Hepatocyte (in vitro differentiated cells): ENCODE results near the gene ARL15. TPM values are rescaled to one million over a fixed set of nuclear protein-coding genes. Genes with fewer than 3 reads are reported as not detected.

Source experiments
- DNase-seq: peaks from one replicate; pipeline ENCODE4 v3.0.0-alpha.2; 2016; ENCODE audit warnings: low spot score
- H2AFZ ChIP-seq: fragments of 200-600 bp; sonication (generic); 2 replicates; pipeline ENCODE4 v1.6.0; 2016; ENCODE audit warnings: antibody characterized with exemption, mild to moderate bottlenecking
- H3K27ac ChIP-seq: fragments of 200-600 bp; sonication (generic); 2 replicates; pipeline ENCODE4 v1.5.1; 2016; ENCODE audit warnings: mild to moderate bottlenecking
- H3K27me3 ChIP-seq: fragments of 200-600 bp; sonication (generic); 2 replicates; pipeline ENCODE4 v1.6.1; 2016
- H3K36me3 ChIP-seq: fragments of 200-600 bp; sonication (generic); replicated peaks from 2 replicates; pipeline ENCODE4 v1.5.1; 2016; ENCODE audit warnings: low read depth; ENCODE audit not compliant: insufficient read depth
- H3K4me1 ChIP-seq: fragments of 200-600 bp; sonication (generic); 2 replicates; pipeline ENCODE4 v1.5.1; 2016; ENCODE audit warnings: mild to moderate bottlenecking, moderate library complexity; ENCODE audit not compliant: insufficient read depth
- H3K4me2 ChIP-seq: fragments of 200-600 bp; sonication (generic); 2 replicates; pipeline ENCODE4 v1.6.0; 2016
- H3K4me3 ChIP-seq: fragments of 200-600 bp; sonication (generic); 2 replicates; pipeline ENCODE4 v1.5.1; 2016; ENCODE audit warnings: mild to moderate bottlenecking
- H3K79me2 ChIP-seq: fragments of 200-600 bp; sonication (generic); 2 replicates; pipeline ENCODE4 v1.6.0; 2017; ENCODE audit warnings: mild to moderate bottlenecking
- H3K9me2 ChIP-seq: fragments of 200-600 bp; sonication (generic); replicated peaks from 2 replicates; pipeline ENCODE4 v1.6.0; 2017; ENCODE audit warnings: mild to moderate bottlenecking; ENCODE audit not compliant: insufficient read depth
- H3K9me3 ChIP-seq: fragments of 200-600 bp; sonication (generic); 2 replicates; pipeline ENCODE4 v1.5.1; 2016; ENCODE audit warnings: low read depth, mild to moderate bottlenecking
- H4K20me1 ChIP-seq: fragments of 200-600 bp; sonication (generic); 2 replicates; pipeline ENCODE4 v1.6.0; 2016; ENCODE audit warnings: mild to moderate bottlenecking; ENCODE audit not compliant: insufficient read depth, poor library complexity, severe bottlenecking
- EZH2 ChIP-seq: fragments of 200-600 bp; sonication (generic); IDR thresholded peaks from 2 replicates; pipeline ENCODE4 v1.6.1; 2016; ENCODE audit warnings: antibody characterized with exemption, mild to moderate bottlenecking, borderline replicate concordance
- EZH2phosphoT487 ChIP-seq: fragments of 200-600 bp; sonication (generic); IDR thresholded peaks from one replicate; pipeline ENCODE4 v1.6.1; 2018; ENCODE audit warnings: antibody characterized with exemption, mild to moderate bottlenecking, low read depth, moderate library complexity; ENCODE audit not compliant: unreplicated experiment, severe bottlenecking
- WGBS: methylation state at CpG from one replicate; pipeline ENCODE4 v1.1.6; 2016; ENCODE audit warnings: low lambda C conversion rate; ENCODE audit errors: missing lambda C conversion rate; 5-methylcytosine and 5-hydroxymethylcytosine counted together
- polyA plus RNA-seq: library from polyadenylated mRNA; unstranded; fragments of >200 nt; fragmentation: Nextera tagmentation; extraction: Ambion mirVana; gene quantifications from 2 replicates; pipeline ENCODE4 v1.2.1, GENCODE V29; 2016
- total RNA-seq: library from RNA; depleted of rRNA; stranded (reverse); fragments of >200 nt; gene quantifications from 2 replicates; pipeline ENCODE4 v1.2.3, GENCODE V29; 2014
- TF ChIP-seq, protein P1 (sequence below): fragments of 200-600 bp; sonication (generic); IDR thresholded peaks from 2 replicates; pipeline ENCODE4 v1.5.1; 2016; ENCODE audit warnings: antibody characterized with exemption, mild to moderate bottlenecking; ENCODE audit not compliant: poor library complexity

ARL15 gene
- total and polyA plus RNA-seq, 2 experiments from 2014 or later = 13.3 to 66.3 TPM

GRCh38 chr5:54007827-54008777 is 302.3 kb downstream of the ARL15 start:
- no peak for TF ChIP-seq EZH2
- Histone ChIP-seq H3K9me2 (no peaks in the 10 kb centered on the region), H3K4me1 (peaks cover 14% of the 10 kb centered on the region), H3K79me2 (no peaks in the 10 kb centered on the region), H2AFZ (no peak overlapping the region), H4K20me1 (no peaks in the 10 kb centered on the region), H3K36me3 (no peaks in the 10 kb centered on the region), H3K4me2 (peak overlapping the region; percentile 19), H3K9me3 (no peaks in the 10 kb centered on the region), H3K4me3 (no peak overlapping the region), H3K27ac (peak overlapping the region; percentile 61), H3K27me3 (no peaks in the 10 kb centered on the region)
- WGBS = 32% methylated on average over 6 of the region's 6 CpGs
- peak; percentile 41 for DNase-seq

GRCh38 chr5:54004697-54005096 is 305.7 kb downstream of the ARL15 start:
- no peaks in the 10 kb centered on the region for H3K9me2 ChIP-seq
- no peak overlapping the region for H3K4me2 ChIP-seq
- no peaks in the 10 kb centered on the region for H3K9me3 ChIP-seq
- H4K20me1 ChIP-seq = no peaks in the 10 kb centered on the region
- no peaks in the 10 kb centered on the region for H3K36me3 ChIP-seq
- WGBS = 83% methylated on average over 3 of the region's 3 CpGs
- peaks cover 14% of the 10 kb centered on the region for H3K4me1 ChIP-seq
- H3K27ac ChIP-seq = no peak overlapping the region
- no peaks in the 10 kb centered on the region for H3K27me3 ChIP-seq
- no peak overlapping the region for H3K4me3 ChIP-seq
- no peaks in the 10 kb centered on the region for H3K79me2 ChIP-seq
- no peak for DNase-seq
- no peak overlapping the region for H2AFZ ChIP-seq
- TF ChIP-seq, protein P1, sequence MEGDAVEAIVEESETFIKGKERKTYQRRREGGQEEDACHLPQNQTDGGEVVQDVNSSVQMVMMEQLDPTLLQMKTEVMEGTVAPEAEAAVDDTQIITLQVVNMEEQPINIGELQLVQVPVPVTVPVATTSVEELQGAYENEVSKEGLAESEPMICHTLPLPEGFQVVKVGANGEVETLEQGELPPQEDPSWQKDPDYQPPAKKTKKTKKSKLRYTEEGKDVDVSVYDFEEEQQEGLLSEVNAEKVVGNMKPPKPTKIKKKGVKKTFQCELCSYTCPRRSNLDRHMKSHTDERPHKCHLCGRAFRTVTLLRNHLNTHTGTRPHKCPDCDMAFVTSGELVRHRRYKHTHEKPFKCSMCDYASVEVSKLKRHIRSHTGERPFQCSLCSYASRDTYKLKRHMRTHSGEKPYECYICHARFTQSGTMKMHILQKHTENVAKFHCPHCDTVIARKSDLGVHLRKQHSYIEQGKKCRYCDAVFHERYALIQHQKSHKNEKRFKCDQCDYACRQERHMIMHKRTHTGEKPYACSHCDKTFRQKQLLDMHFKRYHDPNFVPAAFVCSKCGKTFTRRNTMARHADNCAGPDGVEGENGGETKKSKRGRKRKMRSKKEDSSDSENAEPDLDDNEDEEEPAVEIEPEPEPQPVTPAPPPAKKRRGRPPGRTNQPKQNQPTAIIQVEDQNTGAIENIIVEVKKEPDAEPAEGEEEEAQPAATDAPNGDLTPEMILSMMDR = no peak
- TF ChIP-seq EZH2phosphoT487 (no peak), EZH2 (no peak)

GRCh38 chr5:54002779-54003178 is 307.6 kb downstream of the ARL15 start:
- WGBS = 51% methylated on average over 1 of the region's 1 CpG
- no peaks in the 10 kb centered on the region for H3K36me3 ChIP-seq
- H3K4me1 ChIP-seq = peaks cover 3% of the 10 kb centered on the region
- no peaks in the 10 kb centered on the region for H3K27me3 ChIP-seq
- no peak overlapping the region for H2AFZ ChIP-seq
- no peak overlapping the region for H3K27ac ChIP-seq
- no peaks in the 10 kb centered on the region for H3K9me2 ChIP-seq
- no peak overlapping the region for H3K4me3 ChIP-seq
- H3K4me2 ChIP-seq = no peak overlapping the region
- TF ChIP-seq, protein P1 = no peak
- TF ChIP-seq EZH2phosphoT487 (no peak), EZH2 (no peak)
- no peaks in the 10 kb centered on the region for H4K20me1 ChIP-seq
- no peaks in the 10 kb centered on the region for H3K9me3 ChIP-seq
- H3K79me2 ChIP-seq = no peaks in the 10 kb centered on the region
- DNase-seq = no peak

DNA sequence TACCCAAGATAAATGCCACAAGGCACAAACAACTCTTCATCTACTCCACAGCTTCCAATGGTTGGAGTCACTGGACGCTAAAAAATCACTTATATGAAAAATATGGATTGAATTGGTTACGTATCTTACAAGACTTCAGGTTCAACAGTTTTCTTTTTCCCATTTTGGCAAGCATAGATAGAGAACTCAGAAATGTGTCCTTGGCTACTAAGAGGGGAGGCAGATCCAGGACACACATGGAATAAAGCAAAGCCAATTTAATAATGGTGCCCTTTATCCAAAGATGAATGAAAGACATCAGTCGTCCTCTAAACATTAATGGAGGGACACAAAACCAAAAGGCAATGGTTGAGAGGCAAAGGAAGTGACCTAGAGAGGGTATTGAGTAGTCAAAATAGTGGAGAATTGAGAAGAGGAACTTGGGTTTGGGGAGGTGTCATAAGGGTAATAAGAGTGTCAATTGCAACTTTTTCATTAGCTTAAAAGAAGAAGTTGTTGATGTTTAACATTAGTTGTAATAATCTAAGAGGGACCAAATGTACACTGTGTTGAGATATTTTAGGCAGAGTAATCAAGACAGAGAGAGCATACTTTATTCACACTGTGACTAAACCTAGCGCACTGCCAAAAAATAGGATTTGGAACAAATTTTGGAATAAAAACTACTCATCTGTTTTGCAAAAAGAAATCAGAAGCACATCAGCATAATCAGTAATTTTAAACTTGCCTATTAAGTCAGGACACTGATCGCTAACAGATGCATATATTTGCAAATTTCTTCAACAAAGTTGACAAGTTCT is 308.2 kb downstream of the ARL15 start:
- Histone ChIP-seq H3K9me3 (no peaks in the 10 kb centered on the region), H3K4me3 (no peak overlapping the region), H3K36me3 (no peaks in the 10 kb centered on the region), H3K4me2 (no peak overlapping the region), H3K79me2 (no peaks in the 10 kb centered on the region), H4K20me1 (no peaks in the 10 kb centered on the region), H3K4me1 (no peaks in the 10 kb centered on the region), H3K27ac (no peak overlapping the region), H3K27me3 (no peaks in the 10 kb centered on the region), H2AFZ (no peak overlapping the region), H3K9me2 (no peaks in the 10 kb centered on the region)
- WGBS = 99% methylated on average over 5 of the region's 5 CpGs
- TF ChIP-seq EZH2 = no peak
- TF ChIP-seq EZH2phosphoT487 = no peak
- TF ChIP-seq, protein P1 = no peak
- DNase-seq = no peak
